Measurements from ENCODE around the gene RUNX1.

The RUNX1 gene

DNA sequence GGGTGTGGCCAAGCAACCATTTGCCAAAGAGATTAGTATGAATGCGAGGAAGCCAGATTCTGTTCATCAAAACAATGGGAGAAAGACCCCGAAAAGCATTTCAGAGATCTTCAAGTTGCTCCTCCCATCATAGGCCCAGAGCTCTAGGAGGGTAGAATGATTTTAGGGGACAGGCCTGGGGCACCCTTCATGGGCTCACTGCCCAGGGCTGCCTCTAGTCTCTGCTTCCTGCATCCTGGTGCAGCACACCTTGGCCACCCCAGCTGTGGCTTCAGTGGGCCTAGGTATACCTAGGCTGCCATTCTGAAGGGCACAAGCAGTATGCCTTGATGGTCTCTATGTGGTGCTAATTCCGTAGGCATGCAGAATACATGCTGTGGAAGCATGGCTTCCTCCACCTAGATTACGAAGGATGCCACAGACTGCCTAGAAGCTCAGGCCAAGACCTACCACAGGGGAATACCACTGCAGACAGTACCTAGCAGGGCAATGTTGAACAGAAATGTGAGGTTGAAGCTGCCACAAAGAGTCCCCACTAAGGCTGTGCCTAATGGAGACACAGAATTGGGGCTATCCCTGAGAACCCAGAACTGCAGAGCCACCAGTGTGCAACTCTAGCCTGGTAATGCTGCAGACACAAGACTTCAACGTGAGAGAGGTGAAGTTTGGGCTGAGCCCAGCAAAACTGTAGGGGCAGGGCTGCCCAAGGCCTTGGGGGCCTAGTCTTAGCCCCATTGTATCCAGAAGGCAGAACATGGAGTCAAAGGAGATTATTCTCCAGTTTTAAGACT is 221.5 kb downstream of the RUNX1 start:
- Histone ChIP-seq H3K4me3 (ENCODE audit: low read depth, low read length) (no peak overlapping the region), H3K27me3 (no peaks in the 10 kb centered on the region), H3K4me1 (no peaks in the 10 kb centered on the region), H3K36me3 (no peaks in the 10 kb centered on the region), H3K9me3 (0 out of 2 replicates have a peak, but pooled peaks cover 3% of the 10 kb centered on the region)
- TF ChIP-seq, protein P1, sequence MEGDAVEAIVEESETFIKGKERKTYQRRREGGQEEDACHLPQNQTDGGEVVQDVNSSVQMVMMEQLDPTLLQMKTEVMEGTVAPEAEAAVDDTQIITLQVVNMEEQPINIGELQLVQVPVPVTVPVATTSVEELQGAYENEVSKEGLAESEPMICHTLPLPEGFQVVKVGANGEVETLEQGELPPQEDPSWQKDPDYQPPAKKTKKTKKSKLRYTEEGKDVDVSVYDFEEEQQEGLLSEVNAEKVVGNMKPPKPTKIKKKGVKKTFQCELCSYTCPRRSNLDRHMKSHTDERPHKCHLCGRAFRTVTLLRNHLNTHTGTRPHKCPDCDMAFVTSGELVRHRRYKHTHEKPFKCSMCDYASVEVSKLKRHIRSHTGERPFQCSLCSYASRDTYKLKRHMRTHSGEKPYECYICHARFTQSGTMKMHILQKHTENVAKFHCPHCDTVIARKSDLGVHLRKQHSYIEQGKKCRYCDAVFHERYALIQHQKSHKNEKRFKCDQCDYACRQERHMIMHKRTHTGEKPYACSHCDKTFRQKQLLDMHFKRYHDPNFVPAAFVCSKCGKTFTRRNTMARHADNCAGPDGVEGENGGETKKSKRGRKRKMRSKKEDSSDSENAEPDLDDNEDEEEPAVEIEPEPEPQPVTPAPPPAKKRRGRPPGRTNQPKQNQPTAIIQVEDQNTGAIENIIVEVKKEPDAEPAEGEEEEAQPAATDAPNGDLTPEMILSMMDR (IDR thresholded peaks at IDR 0.05; ENCODE audit: low read depth, low read length): no peak
- no peak for DNase-seq

DNA sequence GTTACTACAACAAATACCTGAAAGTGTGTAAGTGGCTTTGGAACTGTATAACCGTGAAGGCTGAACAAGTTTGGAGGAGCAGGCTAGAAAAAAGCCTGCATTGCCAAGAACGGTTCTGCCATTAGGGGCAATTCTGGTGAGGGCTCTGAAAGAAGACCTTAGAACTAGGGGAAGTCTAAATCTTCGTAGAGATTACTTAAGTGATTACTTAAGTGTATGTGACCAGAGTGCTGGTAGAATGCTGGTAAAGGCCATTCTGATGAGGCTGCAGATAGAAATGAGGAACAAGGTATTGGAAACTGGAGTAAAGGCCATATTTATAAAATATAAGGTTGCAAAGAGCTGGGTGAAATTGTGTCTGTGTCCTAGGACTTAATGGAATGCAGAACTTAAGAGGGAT is 222.3 kb downstream of the RUNX1 start:
- Histone ChIP-seq H3K36me3 (no peaks in the 10 kb centered on the region), H3K9me3 (0 out of 2 replicates have a peak, but pooled peaks cover 3% of the 10 kb centered on the region), H3K4me1 (no peaks in the 10 kb centered on the region), H3K27me3 (no peaks in the 10 kb centered on the region), H3K4me3 (ENCODE audit: low read depth, low read length) (no peak overlapping the region)
- TF ChIP-seq, protein P1 (IDR thresholded peaks at IDR 0.05; ENCODE audit: low read depth, low read length): no peak
- DNase-seq: no peak

DNA sequence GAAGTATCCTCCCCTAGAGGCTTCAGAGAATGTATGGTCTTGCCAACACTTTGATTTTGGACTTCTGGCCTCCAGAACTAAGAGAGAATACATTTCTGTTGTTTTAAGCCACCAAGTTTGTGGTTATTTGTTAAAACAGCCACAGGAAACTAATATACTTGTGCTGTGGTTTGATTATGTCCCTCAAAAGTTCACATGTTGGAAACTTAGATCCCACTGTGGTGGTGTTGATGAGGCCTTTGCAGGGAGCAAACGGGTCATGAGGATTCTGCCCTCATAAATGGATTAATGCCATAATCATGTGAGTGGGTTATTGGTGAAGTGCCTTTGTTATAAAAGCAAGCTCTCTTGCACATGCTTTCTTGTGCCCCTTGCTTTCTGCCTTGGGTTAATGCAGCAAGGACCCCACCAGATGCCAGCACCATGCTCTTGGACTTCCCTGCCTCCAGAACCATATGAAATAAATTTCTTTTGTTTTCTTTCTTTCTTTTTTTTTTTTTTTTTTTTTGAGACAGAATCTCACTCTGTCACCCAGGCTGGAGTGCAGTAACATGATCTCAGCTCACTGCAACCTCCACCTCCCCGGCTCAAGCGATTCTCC is 223.1 kb downstream of the RUNX1 start:
- TF ChIP-seq, protein P1 (IDR thresholded peaks at IDR 0.05; ENCODE audit: low read depth, low read length): no peak
- Histone ChIP-seq H3K27me3 (no peaks in the 10 kb centered on the region), H3K36me3 (no peaks in the 10 kb centered on the region)

DNA sequence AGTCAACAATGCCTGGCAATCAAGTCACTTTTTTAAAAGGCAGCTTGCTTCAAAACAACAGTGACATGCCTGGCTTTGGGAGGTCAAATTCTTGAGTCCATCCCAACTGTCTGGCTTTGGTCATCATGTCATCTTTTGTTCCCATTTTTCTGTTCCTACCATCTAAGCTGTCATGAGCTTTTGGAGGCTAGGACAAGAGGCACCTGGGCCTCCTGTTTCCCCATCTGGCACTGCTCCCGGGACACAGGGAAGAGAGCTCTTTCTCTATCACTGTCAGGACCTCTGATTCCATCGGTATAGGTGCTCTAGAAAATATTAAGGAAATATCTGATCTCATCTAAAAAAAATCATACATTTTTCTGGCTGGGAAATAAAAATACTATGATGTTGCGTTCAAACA is 224.0 kb downstream of the RUNX1 start:
- Histone ChIP-seq H3K36me3 (no peaks in the 10 kb centered on the region), H3K4me3 (ENCODE audit: low read depth, low read length) (no peak overlapping the region), H3K27me3 (no peaks in the 10 kb centered on the region), H3K4me1 (no peaks in the 10 kb centered on the region), H3K9me3 (0 out of 2 replicates have a peak, but pooled peaks cover 3% of the 10 kb centered on the region)
- TF ChIP-seq, protein P1 (IDR thresholded peaks at IDR 0.05; ENCODE audit: low read depth, low read length): no peak
- DNase-seq: no peak

More for the DNA sequence above, 223.1 kb downstream of the RUNX1 start:
- Histone ChIP-seq H3K4me1 (no peaks in the 10 kb centered on the region), H3K9me3 (0 out of 2 replicates have a peak, but pooled peaks cover 3% of the 10 kb centered on the region), H3K4me3 (ENCODE audit: low read depth, low read length) (no peak overlapping the region)
- no peak for DNase-seq

DNA sequence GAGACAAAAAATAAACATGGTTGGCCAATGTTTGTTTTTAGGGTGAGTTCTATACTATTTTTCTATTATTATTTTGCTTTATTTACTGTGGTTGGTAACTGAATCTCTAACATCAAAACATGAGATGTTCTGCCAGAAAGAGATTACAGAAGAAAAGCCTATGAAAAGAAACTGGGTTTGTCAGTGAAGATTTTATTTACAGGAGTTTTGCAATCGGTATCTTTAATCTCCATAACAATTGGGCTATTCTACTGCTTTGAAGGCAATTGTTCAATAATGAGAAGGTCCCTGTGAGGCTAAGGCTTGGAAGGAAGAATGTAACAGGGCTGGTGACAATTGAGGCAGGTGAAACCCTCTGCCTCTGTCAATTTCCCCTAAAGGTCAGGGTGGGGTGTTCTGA is 224.8 kb downstream of the RUNX1 start:
- H3K27me3 ChIP-seq: no peaks in the 10 kb centered on the region
- no peaks in the 10 kb centered on the region for H3K4me1 ChIP-seq
- no peak for DNase-seq
- 0 out of 2 replicates have a peak, but pooled peaks cover 3% of the 10 kb centered on the region for H3K9me3 ChIP-seq
- H3K36me3 ChIP-seq: no peaks in the 10 kb centered on the region
- TF ChIP-seq, protein P1 (IDR thresholded peaks at IDR 0.05; ENCODE audit: low read depth, low read length): no peak
- H3K4me3 ChIP-seq (ENCODE audit: low read depth, low read length): no peak overlapping the region

DNA sequence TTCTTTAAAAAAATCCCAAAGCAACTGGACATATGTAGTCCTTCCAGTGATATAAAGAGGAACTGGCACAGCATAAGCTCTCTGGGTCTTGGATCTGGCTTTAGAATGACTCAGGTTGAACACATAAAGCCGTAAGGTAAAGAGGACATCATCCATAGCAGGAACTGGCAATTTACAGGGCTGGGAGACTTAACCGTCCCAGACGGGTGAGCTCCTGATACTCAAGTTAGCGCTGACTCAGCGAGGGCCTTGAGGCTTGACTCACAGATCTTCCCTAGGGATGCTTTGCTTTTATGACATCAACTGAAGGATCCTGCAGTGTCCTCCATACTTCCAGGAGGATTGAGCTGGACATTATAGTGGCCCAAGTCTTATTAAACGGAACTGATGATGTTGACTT is 226.2 kb downstream of the RUNX1 start:
- no peaks in the 10 kb centered on the region for H3K9me3 ChIP-seq
- no peaks in the 10 kb centered on the region for H3K36me3 ChIP-seq
- TF ChIP-seq, protein P1 (IDR thresholded peaks at IDR 0.05; ENCODE audit: low read depth, low read length): no peak
- no peaks in the 10 kb centered on the region for H3K4me1 ChIP-seq
- no peak overlapping the region for H3K4me3 ChIP-seq (ENCODE audit: low read depth, low read length)
- DNase-seq: no peak
- H3K27me3 ChIP-seq: no peaks in the 10 kb centered on the region
